ENCODE data around the gene HPS5. TPM values are rescaled to one million over a fixed set of nuclear protein-coding genes. Genes with fewer than 3 reads are reported as not detected.

The HPS5 gene
- total and polyA plus RNA-seq, 2 of the 13 experiments (the other 11 are each of a cell fraction or from before 2014, with no cell fraction given), result 6.6 to 25.5 TPM

DNA sequence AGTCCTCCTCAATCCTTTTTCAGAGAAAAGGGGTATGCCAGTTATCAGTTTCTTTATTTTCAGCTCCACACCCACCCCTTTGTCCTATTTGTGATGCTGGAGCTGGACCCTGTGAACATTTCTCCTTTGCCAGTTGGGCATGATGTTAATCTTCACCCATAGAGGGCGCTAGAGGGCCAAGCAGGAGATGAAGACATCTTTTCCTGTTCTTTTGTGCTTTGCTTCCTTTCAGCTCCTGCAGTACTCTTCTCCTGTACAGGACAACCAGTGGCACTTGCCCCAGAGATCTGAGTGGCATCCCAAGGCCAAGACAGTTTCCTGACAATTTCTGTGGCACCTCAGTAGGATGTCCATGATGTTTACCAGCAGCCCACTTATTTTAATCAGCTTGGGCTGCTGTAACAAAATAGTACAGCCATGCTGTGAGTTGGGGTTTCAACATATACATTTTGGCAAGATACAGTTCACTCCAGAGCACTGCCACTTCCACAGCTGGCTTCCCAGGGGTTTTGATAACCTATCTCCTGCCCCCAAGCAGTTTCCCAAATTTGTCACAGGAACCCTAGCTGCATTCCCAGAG, 78.1 kb downstream of the HPS5 start (continued):
- TF ChIP-seq ZNF569 (CRISPR knock-in tag; IDR thresholded peaks at IDR 0.05; ENCODE audit: borderline replicate concordance), result 0 out of 2 replicates have a peak, but pooled peaks have one; percentile 36
- no peak for TF ChIP-seq ZNF124 (CRISPR knock-in tag; IDR thresholded peaks at IDR 0.05)
- TF ChIP-seq FOXA1 (IDR thresholded peaks at IDR 0.05), result no peak
- TF ChIP-seq FOXA1 (CRISPR knock-in tag; IDR thresholded peaks at IDR 0.05), result no peak
- TF ChIP-seq ZBTB10 (CRISPR knock-in tag; IDR thresholded peaks at IDR 0.05; ENCODE audit: borderline replicate concordance), result no peak
- peak; percentile 88 for TF ChIP-seq CTCF (CRISPR knock-in tag; IDR thresholded peaks at IDR 0.05)
- peak; percentile 36; the same call in 1 of the 2 replicates for TF ChIP-seq RXRB (CRISPR knock-in tag; IDR thresholded peaks at IDR 0.05; ENCODE audit: borderline replicate concordance)
- TF ChIP-seq SSRP1 (CRISPR knock-in tag; IDR thresholded peaks at IDR 0.05), result no peak
- peak; percentile 47; the same call in 1 of the 2 replicates for TF ChIP-seq ELF3 (CRISPR knock-in tag; IDR thresholded peaks at IDR 0.05)
- TF ChIP-seq CEBPG (CRISPR knock-in tag; IDR thresholded peaks at IDR 0.05), result peak; percentile 28; the same call in 1 of the 2 replicates
- no peak for TF ChIP-seq HNRNPLL (IDR thresholded peaks at IDR 0.05; ENCODE audit: low read depth, low read length, poor library complexity, severe bottlenecking)
- TF ChIP-seq ZNF331 (CRISPR knock-in tag; IDR thresholded peaks at IDR 0.05), result peak; percentile 39; the same call in 1 of the 2 replicates
- TF ChIP-seq, protein P1, sequence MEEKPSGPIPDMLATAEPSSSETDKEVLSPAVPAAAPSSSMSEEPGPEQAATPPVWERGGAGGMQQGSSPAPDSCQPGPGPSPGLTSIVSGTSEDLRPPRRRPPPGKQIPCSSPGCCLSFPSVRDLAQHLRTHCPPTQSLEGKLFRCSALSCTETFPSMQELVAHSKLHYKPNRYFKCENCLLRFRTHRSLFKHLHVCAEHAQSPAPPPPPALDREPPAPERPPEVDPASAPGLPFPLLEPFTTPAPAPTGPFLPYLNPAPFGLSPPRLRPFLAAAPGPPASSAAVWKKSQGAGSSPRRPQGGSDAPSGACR (CRISPR knock-in tag; IDR thresholded peaks at IDR 0.05), result no peak
- no peak for TF ChIP-seq GMEB1 (CRISPR knock-in tag; IDR thresholded peaks at IDR 0.05; ENCODE audit: borderline replicate concordance)
- TF ChIP-seq RAD21 (CRISPR knock-in tag; IDR thresholded peaks at IDR 0.05), result peak; percentile 66
- no peak for TF ChIP-seq ZNF264 (CRISPR knock-in tag; IDR thresholded peaks at IDR 0.05)
